ENCODE measurements around the gene UGT1A4. TPM values are rescaled to one million over a fixed set of nuclear protein-coding genes. Genes with fewer than 3 reads are reported as not detected.
"Not testable (repeated sequence)": the region's sequence is repeated elsewhere in the genome, so short reads cannot be mapped to it uniquely, and the experiment has no call there.

UGT1A4 gene
- total and polyA plus RNA-seq, 2 of the 8 experiments (the other 6 are each of a cell fraction or from before 2014, with no cell fraction given) = not detected

DNA sequence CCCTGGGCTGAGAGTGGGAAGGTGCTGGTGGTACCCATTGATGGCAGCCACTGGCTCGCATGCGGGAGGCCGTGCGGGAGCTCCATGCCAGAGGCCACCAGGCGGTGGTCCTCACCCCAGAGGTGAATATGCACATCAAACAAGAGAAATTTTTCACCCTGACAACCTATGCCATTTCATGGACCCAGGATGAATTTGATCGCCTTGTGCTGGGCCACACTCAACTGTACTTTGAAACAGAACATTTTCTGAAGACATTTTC is 28.7 kb downstream of the UGT1A4 start:
- Histone ChIP-seq H2BK12ac (ENCODE audit: low read depth, low read length) (no peak overlapping the region), H3K9ac (replicated peaks in 1 of 4; ENCODE audit: extremely low read depth in 1 of 4, low read depth in 3 of 4, low read length in 3 of 4) (no peak overlapping the region), H3K23me2 (ENCODE audit: low read depth, low read length) (no peaks in the 10 kb centered on the region), H3K36me3 (ENCODE audit: control insufficient read depth in 2 of 4, insufficient read depth in 4 of 4, low read length in 3 of 4) (no peaks in the 10 kb centered on the region), H2AFZ (ENCODE audit: low read length) (no peak overlapping the region), H4K91ac (replicated peaks; ENCODE audit: insufficient read length, low read length) (no peak overlapping the region), H3K4me3 (ENCODE audit: extremely low read depth in 1 of 4, insufficient read depth in 2 of 4, low read depth in 3 of 4, low read length in 4 of 4) (no peak overlapping the region), H2BK5ac (ENCODE audit: low read depth, low read length) (no peak overlapping the region), H2AK5ac (ENCODE audit: low read depth, low read length) (no peak overlapping the region), H3K27me3 (replicated peaks in 1 of 4; ENCODE audit: control insufficient read depth in 3 of 4, extremely low read depth in 1 of 4, insufficient read depth in 3 of 4, low read length in 3 of 4) (no peaks in the 10 kb centered on the region), H3K14ac (ENCODE audit: insufficient read length) (no peak overlapping the region), H3K4ac (replicated peaks; ENCODE audit: insufficient read length, low read depth, low read length) (no peak overlapping the region), H3K79me2 (ENCODE audit: control insufficient read depth in 1 of 2, insufficient read depth in 2 of 2, low read length in 2 of 2) (no peaks in the 10 kb centered on the region), H3K4me1 (replicated peaks in 1 of 4; ENCODE audit: control insufficient read depth in 3 of 4, insufficient read depth in 4 of 4, low read length in 3 of 4) (no peaks in the 10 kb centered on the region), H2BK15ac (ENCODE audit: low read length) (no peak overlapping the region), H3K4me2 (ENCODE audit: insufficient read depth in 1 of 2, low read depth in 2 of 2, low read length in 2 of 2) (no peak overlapping the region), H3K18ac (ENCODE audit: extremely low read depth, low read length) (no peak overlapping the region), H4K8ac (ENCODE audit: extremely low read depth, insufficient read depth, low read length) (no peak overlapping the region), H3K27ac (ENCODE audit: low read depth, low read length) (no peak overlapping the region), H4K5ac (ENCODE audit: insufficient read length, low read depth, low read length) (no peak overlapping the region), H3K56ac (replicated peaks; ENCODE audit: insufficient read length, low read depth, low read length) (no peak overlapping the region), H2BK120ac (replicated peaks; ENCODE audit: low read depth, low read length) (no peak overlapping the region), H2BK20ac (ENCODE audit: low read length) (no peak overlapping the region), H4K20me1 (replicated peaks in 1 of 2; ENCODE audit: control insufficient read depth in 1 of 2, insufficient read depth in 2 of 2, low read length in 2 of 2) (no peaks in the 10 kb centered on the region), H3K9me3 (ENCODE audit: insufficient read depth in 2 of 2, low read depth in 1 of 2, low read length in 1 of 2) (peaks cover 18 to 32% of the 10 kb centered on the region in 2 experiments), H3K23ac (ENCODE audit: insufficient read length) (no peak overlapping the region), H3K79me1 (ENCODE audit: low read depth, low read length) (no peaks in the 10 kb centered on the region)
- DNase-seq (ENCODE audit: low read depth in 1 of 2, low spot score in 2 of 2) (no peak), FAIRE-seq (no peak)
- ChIA-PET POLR2A (ENCODE audit: partially characterized antibody) (no interaction called here), CTCF (ENCODE audit: partially characterized antibody) (interaction anchor here (0.8 kb wide), 1 partner anchor 86 kb away, joined by 4 read pairs; no protein-coding TSS in a partner anchor)
- TF ChIP-seq SP2 (IDR thresholded peaks at IDR 0.05; ENCODE audit: low read length) = no peak
- 79% methylated on average over 2 of the region's 6 CpGs; no CpG with 5 or more reads in 1 of the 2 experiments for WGBS, 2 experiments (ENCODE audit: extremely low coverage in 1 of 2, insufficient coverage in 1 of 2, insufficient read length in 1 of 2, insufficient replicate concordance in 2 of 2, low coverage in 1 of 2, low lambda C conversion rate in 2 of 2, missing lambda C conversion rate in 1 of 2)

- H3K27ac ChIP-seq (ENCODE audit: low read depth, low read length); H3K27me3 ChIP-seq (replicated peaks in 1 of 4; ENCODE audit: control insufficient read depth in 3 of 4, extremely low read depth in 1 of 4, insufficient read depth in 3 of 4, low read length in 3 of 4); H3K23me2 ChIP-seq (ENCODE audit: low read depth, low read length); H3K4ac ChIP-seq (replicated peaks; ENCODE audit: insufficient read length, low read depth, low read length); H3K56ac ChIP-seq (replicated peaks; ENCODE audit: insufficient read length, low read depth, low read length); H3K4me3 ChIP-seq (ENCODE audit: extremely low read depth in 1 of 4, insufficient read depth in 2 of 4, low read depth in 3 of 4, low read length in 4 of 4); H3K79me1 ChIP-seq (ENCODE audit: low read depth, low read length); POLR2A ChIA-PET (ENCODE audit: partially characterized antibody); H4K8ac ChIP-seq (ENCODE audit: extremely low read depth, insufficient read depth, low read length); H3K4me1 ChIP-seq (replicated peaks in 1 of 4; ENCODE audit: control insufficient read depth in 3 of 4, insufficient read depth in 4 of 4, low read length in 3 of 4); H3K36me3 ChIP-seq (ENCODE audit: control insufficient read depth in 2 of 4, insufficient read depth in 4 of 4, low read length in 3 of 4); H3K79me2 ChIP-seq (ENCODE audit: control insufficient read depth in 1 of 2, insufficient read depth in 2 of 2, low read length in 2 of 2); H3K9ac ChIP-seq (replicated peaks in 1 of 4; ENCODE audit: extremely low read depth in 1 of 4, low read depth in 3 of 4, low read length in 3 of 4); H3K23ac ChIP-seq (ENCODE audit: insufficient read length); H2AFZ ChIP-seq (ENCODE audit: low read length); H2BK5ac ChIP-seq (ENCODE audit: low read depth, low read length); H4K20me1 ChIP-seq (replicated peaks in 1 of 2; ENCODE audit: control insufficient read depth in 1 of 2, insufficient read depth in 2 of 2, low read length in 2 of 2); H4K91ac ChIP-seq (replicated peaks; ENCODE audit: insufficient read length, low read length); H3K14ac ChIP-seq (ENCODE audit: insufficient read length); H2BK15ac ChIP-seq (ENCODE audit: low read length); H3K18ac ChIP-seq (ENCODE audit: extremely low read depth, low read length); H2BK12ac ChIP-seq (ENCODE audit: low read depth, low read length); H3K4me2 ChIP-seq (ENCODE audit: insufficient read depth in 1 of 2, low read depth in 2 of 2, low read length in 2 of 2); H4K5ac ChIP-seq (ENCODE audit: insufficient read length, low read depth, low read length); H2BK20ac ChIP-seq (ENCODE audit: low read length); H2BK120ac ChIP-seq (replicated peaks; ENCODE audit: low read depth, low read length); DNase-seq (ENCODE audit: low read depth in 1 of 2, low spot score in 2 of 2); FAIRE-seq; H2AK5ac ChIP-seq (ENCODE audit: low read depth, low read length): not testable (repeated sequence)
- CTCF ChIA-PET (ENCODE audit: partially characterized antibody) = interaction anchor here (1.3 kb wide), 1 partner anchor 10 kb away, joined by 4 read pairs; the partner anchor contains the start of gene UGT1A1
- 91% methylated on average over 2 of the region's 2 CpGs; no CpG with 5 or more reads in 1 of the 2 experiments for WGBS, 2 experiments (ENCODE audit: extremely low coverage in 1 of 2, insufficient coverage in 1 of 2, insufficient read length in 1 of 2, insufficient replicate concordance in 2 of 2, low coverage in 1 of 2, low lambda C conversion rate in 2 of 2, missing lambda C conversion rate in 1 of 2)
- peaks cover 22 to 33% of the 10 kb centered on the region in 2 experiments for H3K9me3 ChIP-seq (ENCODE audit: insufficient read depth in 2 of 2, low read depth in 1 of 2, low read length in 1 of 2)
These were observed 32.2 kb downstream of the UGT1A4 start for GRCh38 chr2:233750689-233751088.
